ENCODE results near the gene SC5D. TPM values are rescaled to one million over a fixed set of nuclear protein-coding genes. Genes with fewer than 3 reads are reported as not detected.

Gene SC5D
- total and polyA plus RNA-seq, 5 donors from 2014 or later: 8.0 to 81.4 (median 10.9) TPM

- no peaks in the 10 kb centered on the region for H3K4me1 ChIP-seq (ENCODE audit: control insufficient read depth, insufficient read depth, low read length, poor library complexity, severe bottlenecking)
- Mint-ChIP-seq H3K4me3 (peak overlapping the region in 1 of 4 donors; percentile 32), H3K4me1 (peaks cover 5 to 11% (median 9%) of the 10 kb centered on the region in 4 donors), H3K36me3 (no peaks in the 10 kb centered on the region), H3K27ac (peak overlapping the region in 1 of 3 donors; percentile 66), H3K9me3 (peaks cover 0 to 4% (median 0%) of the 10 kb centered on the region in 7 donors), H3K27me3 (peaks cover 5% of the 10 kb centered on the region)
- no peak overlapping the region for H3K27ac ChIP-seq (ENCODE audit: insufficient read depth, low read length, poor library complexity, severe bottlenecking)
- DNase-seq (peak in 1 of 3 donors; percentile 81), ATAC-seq (ENCODE audit: low read depth in 2 of 2) (peak; percentile 85 to 89)
- no peaks in the 10 kb centered on the region for H3K36me3 ChIP-seq (ENCODE audit: control insufficient read depth, insufficient read depth, low read length)
- H3K27me3 ChIP-seq (ENCODE audit: control insufficient read depth, insufficient read depth, low read length): no peaks in the 10 kb centered on the region
- H3K4me3 ChIP-seq (ENCODE audit: low read depth, low read length): no peak overlapping the region
- no peaks in the 10 kb centered on the region for H3K9me3 ChIP-seq (ENCODE audit: control insufficient read depth in 2 of 2, low read length in 2 of 2)
These were observed 49.0 kb downstream of the SC5D start for GRCh38 chr11:121341609-121342008.

- H3K9me3 Mint-ChIP-seq: peaks cover 0 to 2% (median 0%) of the 10 kb centered on the region in 7 donors
- H3K9me3 ChIP-seq (ENCODE audit: control insufficient read depth in 2 of 2, low read length in 2 of 2): no peaks in the 10 kb centered on the region
- no peaks in the 10 kb centered on the region for H3K36me3 ChIP-seq (ENCODE audit: control insufficient read depth, insufficient read depth, low read length)
- no peaks in the 10 kb centered on the region for H3K27me3 Mint-ChIP-seq
- no peak overlapping the region for H3K4me3 ChIP-seq (ENCODE audit: low read depth, low read length)
- DNase-seq: no peak
- H3K27ac Mint-ChIP-seq: no peak overlapping the region
- no peaks in the 10 kb centered on the region for H3K36me3 Mint-ChIP-seq
- no peak overlapping the region for H3K27ac ChIP-seq (ENCODE audit: insufficient read depth, low read length, poor library complexity, severe bottlenecking)
- peaks cover 4 to 9% (median 7%) of the 10 kb centered on the region in 4 donors for H3K4me1 Mint-ChIP-seq
- no peak for ATAC-seq (ENCODE audit: low read depth in 2 of 2)
- no peak overlapping the region for H3K4me3 Mint-ChIP-seq
- no peaks in the 10 kb centered on the region for H3K27me3 ChIP-seq (ENCODE audit: control insufficient read depth, insufficient read depth, low read length)
- no peaks in the 10 kb centered on the region for H3K4me1 ChIP-seq (ENCODE audit: control insufficient read depth, insufficient read depth, low read length, poor library complexity, severe bottlenecking)
These were observed 52.3 kb downstream of the SC5D start for GRCh38 chr11:121344824-121345223.

GRCh38 chr11:121347094-121347493 is 54.5 kb downstream of the SC5D start:
- H3K4me1 ChIP-seq (ENCODE audit: control insufficient read depth, insufficient read depth, low read length, poor library complexity, severe bottlenecking): no peaks in the 10 kb centered on the region
- ATAC-seq (ENCODE audit: low read depth in 2 of 2): no peak
- Mint-ChIP-seq H3K4me1 (peaks cover 0 to 2% (median 0%) of the 10 kb centered on the region in 4 donors), H3K36me3 (no peaks in the 10 kb centered on the region), H3K9me3 (peaks cover 0 to 2% (median 0%) of the 10 kb centered on the region in 7 donors), H3K27ac (no peak overlapping the region), H3K27me3 (no peaks in the 10 kb centered on the region), H3K4me3 (no peak overlapping the region)
- no peaks in the 10 kb centered on the region for H3K36me3 ChIP-seq (ENCODE audit: control insufficient read depth, insufficient read depth, low read length)
- no peak for DNase-seq
- no peaks in the 10 kb centered on the region for H3K9me3 ChIP-seq (ENCODE audit: control insufficient read depth in 2 of 2, low read length in 2 of 2)
- no peak overlapping the region for H3K4me3 ChIP-seq (ENCODE audit: low read depth, low read length)
- no peaks in the 10 kb centered on the region for H3K27me3 ChIP-seq (ENCODE audit: control insufficient read depth, insufficient read depth, low read length)
- no peak overlapping the region for H3K27ac ChIP-seq (ENCODE audit: insufficient read depth, low read length, poor library complexity, severe bottlenecking)

GRCh38 chr11:121347813-121348212 is 55.2 kb downstream of the SC5D start:
- Mint-ChIP-seq H3K9me3 (peaks cover 0 to 2% (median 0%) of the 10 kb centered on the region in 7 donors), H3K4me1 (peaks cover 0 to 2% (median 0%) of the 10 kb centered on the region in 4 donors), H3K27me3 (no peaks in the 10 kb centered on the region), H3K4me3 (no peak overlapping the region), H3K36me3 (no peaks in the 10 kb centered on the region), H3K27ac (no peak overlapping the region)
- Histone ChIP-seq H3K4me1 (ENCODE audit: control insufficient read depth, insufficient read depth, low read length, poor library complexity, severe bottlenecking) (no peaks in the 10 kb centered on the region), H3K27me3 (ENCODE audit: control insufficient read depth, insufficient read depth, low read length) (no peaks in the 10 kb centered on the region), H3K27ac (ENCODE audit: insufficient read depth, low read length, poor library complexity, severe bottlenecking) (no peak overlapping the region), H3K36me3 (ENCODE audit: control insufficient read depth, insufficient read depth, low read length) (no peaks in the 10 kb centered on the region), H3K9me3 (ENCODE audit: control insufficient read depth in 2 of 2, low read length in 2 of 2) (no peaks in the 10 kb centered on the region), H3K4me3 (ENCODE audit: low read depth, low read length) (no peak overlapping the region)
- ATAC-seq (ENCODE audit: low read depth in 2 of 2) (no peak), DNase-seq (no peak)

- no peaks in the 10 kb centered on the region for H3K36me3 Mint-ChIP-seq
These were observed 55.8 kb downstream of the SC5D start for GRCh38 chr11:121348220-121348875.

GRCh38 chr11:121349790-121350189 is 57.2 kb downstream of the SC5D start:
- Mint-ChIP-seq H3K4me3 (no peak overlapping the region), H3K36me3 (no peaks in the 10 kb centered on the region), H3K27ac (no peak overlapping the region), H3K27me3 (no peaks in the 10 kb centered on the region), H3K9me3 (peaks cover 0 to under 1% (median 0%) of the 10 kb centered on the region in 7 donors), H3K4me1 (peaks cover 0 to 2% (median 0%) of the 10 kb centered on the region in 4 donors)
- Histone ChIP-seq H3K27me3 (ENCODE audit: control insufficient read depth, insufficient read depth, low read length) (no peaks in the 10 kb centered on the region), H3K36me3 (ENCODE audit: control insufficient read depth, insufficient read depth, low read length) (no peaks in the 10 kb centered on the region), H3K27ac (ENCODE audit: insufficient read depth, low read length, poor library complexity, severe bottlenecking) (no peak overlapping the region), H3K4me1 (ENCODE audit: control insufficient read depth, insufficient read depth, low read length, poor library complexity, severe bottlenecking) (no peaks in the 10 kb centered on the region), H3K9me3 (ENCODE audit: control insufficient read depth in 2 of 2, low read length in 2 of 2) (no peaks in the 10 kb centered on the region), H3K4me3 (ENCODE audit: low read depth, low read length) (no peak overlapping the region)
- ATAC-seq (ENCODE audit: low read depth in 2 of 2) (no peak), DNase-seq (no peak)

More at GRCh38 chr11:121348220-121348875, 55.8 kb downstream of the SC5D start:
- Mint-ChIP-seq H3K27ac (no peak overlapping the region), H3K9me3 (peaks cover 0 to 2% (median 0%) of the 10 kb centered on the region in 7 donors), H3K4me3 (no peak overlapping the region), H3K27me3 (no peaks in the 10 kb centered on the region), H3K4me1 (peaks cover 0 to 2% (median 0%) of the 10 kb centered on the region in 4 donors)
- no peaks in the 10 kb centered on the region for H3K36me3 ChIP-seq (ENCODE audit: control insufficient read depth, insufficient read depth, low read length)
- no peaks in the 10 kb centered on the region for H3K9me3 ChIP-seq (ENCODE audit: control insufficient read depth in 2 of 2, low read length in 2 of 2)
- H3K27me3 ChIP-seq (ENCODE audit: control insufficient read depth, insufficient read depth, low read length): no peaks in the 10 kb centered on the region
- no peak overlapping the region for H3K4me3 ChIP-seq (ENCODE audit: low read depth, low read length)
- no peak for ATAC-seq (ENCODE audit: low read depth in 2 of 2)
- H3K27ac ChIP-seq (ENCODE audit: insufficient read depth, low read length, poor library complexity, severe bottlenecking): no peak overlapping the region
- no peak for DNase-seq
- no peaks in the 10 kb centered on the region for H3K4me1 ChIP-seq (ENCODE audit: control insufficient read depth, insufficient read depth, low read length, poor library complexity, severe bottlenecking)

GRCh38 chr11:121350314-121351082 is 57.9 kb downstream of the SC5D start:
- Mint-ChIP-seq H3K4me3 (no peak overlapping the region), H3K36me3 (no peaks in the 10 kb centered on the region), H3K9me3 (no peaks in the 10 kb centered on the region), H3K4me1 (peaks cover 0 to under 1% (median 0%) of the 10 kb centered on the region in 4 donors), H3K27ac (no peak overlapping the region), H3K27me3 (peaks cover 2% of the 10 kb centered on the region)
- H3K27me3 ChIP-seq (ENCODE audit: control insufficient read depth, insufficient read depth, low read length): no peaks in the 10 kb centered on the region
- ATAC-seq (ENCODE audit: low read depth in 2 of 2) (no peak), DNase-seq (no peak)
- H3K4me1 ChIP-seq (ENCODE audit: control insufficient read depth, insufficient read depth, low read length, poor library complexity, severe bottlenecking): no peaks in the 10 kb centered on the region
- H3K27ac ChIP-seq (ENCODE audit: insufficient read depth, low read length, poor library complexity, severe bottlenecking): no peak overlapping the region
- H3K4me3 ChIP-seq (ENCODE audit: low read depth, low read length): no peak overlapping the region
- H3K9me3 ChIP-seq (ENCODE audit: control insufficient read depth in 2 of 2, low read length in 2 of 2): no peaks in the 10 kb centered on the region
- H3K36me3 ChIP-seq (ENCODE audit: control insufficient read depth, insufficient read depth, low read length): no peaks in the 10 kb centered on the region

All from CD4-positive, CD25-positive, alpha-beta regulatory T cell (primary cell).